Measurements from ENCODE around the gene CHRM1.
"Not testable (repeated sequence)": the region's sequence is repeated elsewhere in the genome, so short reads cannot be mapped to it uniquely, and the experiment has no call there.

CHRM1 gene

GRCh38 chr11:62875698-62876478 lies 45.3 kb downstream of the CHRM1 start:
- no peak for DNase-seq (ENCODE audit: low read depth)

- DNase-seq (ENCODE audit: low read depth): no peak
These were observed 46.3 kb downstream of the CHRM1 start for GRCh38 chr11:62874851-62875250.

GRCh38 chr11:62865635-62866034 lies 55.5 kb downstream of the CHRM1 start:
- DNase-seq (ENCODE audit: low read depth): no peak

DNA sequence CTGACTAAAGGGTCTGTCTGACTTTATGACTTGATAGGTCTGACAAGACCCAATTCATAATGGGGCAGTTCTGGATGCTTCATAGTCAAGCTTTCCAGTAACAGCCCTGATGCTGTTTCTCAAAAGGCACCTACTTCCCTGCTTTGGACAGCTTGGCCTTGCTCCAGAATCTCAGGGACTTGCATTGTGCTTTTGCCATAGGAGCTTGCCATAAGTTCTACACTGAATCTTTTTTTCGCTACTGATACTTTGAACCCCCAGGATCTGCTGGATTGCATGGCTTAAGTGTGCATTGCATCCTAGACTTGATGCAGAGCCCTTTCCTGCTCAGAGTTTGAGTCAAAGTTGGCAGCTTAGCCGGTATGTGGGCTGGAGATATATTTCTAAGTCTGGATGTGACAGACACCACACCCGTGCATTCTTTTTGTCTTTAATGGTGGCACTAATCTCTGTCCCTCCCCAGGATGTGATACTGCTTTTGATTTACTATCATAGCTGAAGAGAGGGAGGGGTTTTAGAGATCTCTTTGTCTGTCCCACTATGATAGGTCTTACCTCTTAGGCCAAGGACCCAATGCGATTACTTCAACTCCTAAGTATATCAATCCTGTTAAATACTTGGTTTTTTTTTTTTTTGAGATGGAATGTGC lies 57.4 kb downstream of the CHRM1 start:
- DNase-seq (ENCODE audit: low read depth): no peak

GRCh38 chr11:62861564-62862192 lies 59.5 kb downstream of the CHRM1 start:
- DNase-seq (ENCODE audit: low read depth): not testable (repeated sequence)

GRCh38 chr11:62860835-62861563 lies 60.2 kb downstream of the CHRM1 start:
- DNase-seq (ENCODE audit: low read depth): no peak

- DNase-seq (ENCODE audit: low read depth): not testable (repeated sequence)
These were observed 61.9 kb downstream of the CHRM1 start for GRCh38 chr11:62859281-62859703.
